H1 (cell line): ENCODE data around the gene GABPB1. TPM values are rescaled to one million over a fixed set of nuclear protein-coding genes. Genes with fewer than 3 reads are reported as not detected.

Source experiments
- CTCF ChIA-PET: fragments of 300-600 bp; sonication (Branson Sonifier 250); formaldehyde crosslinking; loops from one replicate; lab custom pipeline; 2021; ENCODE audit not compliant: partially characterized antibody; lab: Charles Lee
- POLR2A ChIA-PET: fragments of 300-600 bp; sonication (Branson Sonifier 250); formaldehyde crosslinking; loops from one replicate; lab custom pipeline; 2021; ENCODE audit warnings: inconsistent platforms; ENCODE audit not compliant: partially characterized antibody; lab: Charles Lee
- DNase-seq, 2 experiments: peaks; one replicate each; pipeline versions ENCODE4 v3.0.0 to v3.0.0-alpha.2; 2010 to 2022; ENCODE audit warnings: low spot score in 2 of 2, low read depth in 1 of 2, mixed read lengths in 1 of 2
- FAIRE-seq: peaks from 2 replicates; lab custom pipeline; 2011; peaks lifted over from hg19 to GRCh38; lab: Jason Lieb, UNC
- H2AFZ ChIP-seq: 2 replicates; pipeline ENCODE4 v1.8.1; 2012; ENCODE audit warnings: low read length, inconsistent platforms
- H2AK5ac ChIP-seq: 2 replicates; pipeline ENCODE4 v1.6.1; 2013; ENCODE audit warnings: low read depth, low read length
- H2BK120ac ChIP-seq: replicated peaks from 2 replicates; pipeline ENCODE3; 2013; ENCODE audit warnings: low read depth, low read length, inconsistent platforms
- H2BK12ac ChIP-seq: 2 replicates; pipeline ENCODE4 v1.6.1; 2013; ENCODE audit warnings: low read depth, low read length
- H2BK15ac ChIP-seq: 2 replicates; pipeline ENCODE4 v1.6.1; 2013; ENCODE audit warnings: low read length
- H2BK20ac ChIP-seq: 2 replicates; pipeline ENCODE4 v1.6.1; 2013; ENCODE audit warnings: low read length
- H2BK5ac ChIP-seq: 2 replicates; pipeline ENCODE4 v1.6.1; 2013; ENCODE audit warnings: low read depth, low read length
- H3K14ac ChIP-seq: 2 replicates; pipeline ENCODE4 v1.6.1; 2013; ENCODE audit warnings: inconsistent platforms; ENCODE audit not compliant: insufficient read length
- H3K18ac ChIP-seq: 2 replicates; pipeline ENCODE4 v1.6.1; 2013; ENCODE audit warnings: low read length; ENCODE audit errors: extremely low read depth
- H3K23ac ChIP-seq: 2 replicates; pipeline ENCODE4 v1.6.1; 2013; ENCODE audit warnings: inconsistent platforms; ENCODE audit not compliant: insufficient read length
- H3K23me2 ChIP-seq: 2 replicates; pipeline ENCODE4 v1.6.1; 2013; ENCODE audit warnings: low read depth, low read length
- H3K27ac ChIP-seq: 2 replicates; pipeline ENCODE4 v1.6.1; 2011; ENCODE audit warnings: low read depth, low read length, inconsistent platforms
- H3K27me3 ChIP-seq, 4 experiments: replicated peaks in 1 of 4; 1 replicate in 1 of 4; 2 replicates in 3 of 4; pipeline versions ENCODE4 v1.6.1 to v1.8.1; 2011 to 2013; ENCODE audit warnings: low read length in 3 of 4, mild to moderate bottlenecking in 3 of 4, inconsistent platforms in 2 of 4, mixed read lengths in 2 of 4, moderate library complexity in 1 of 4; ENCODE audit not compliant: control insufficient read depth in 3 of 4, insufficient read depth in 3 of 4; ENCODE audit errors: extremely low read depth in 1 of 4
- H3K36me3 ChIP-seq, 4 experiments: 2 replicates each; pipeline versions ENCODE4 v1.6.1 to v1.8.1; 2011 to 2013; ENCODE audit warnings: mild to moderate bottlenecking in 4 of 4, low read length in 3 of 4, moderate library complexity in 2 of 4, control low read depth in 1 of 4, inconsistent platforms in 1 of 4; ENCODE audit not compliant: insufficient read depth in 4 of 4, control insufficient read depth in 2 of 4
- H3K4ac ChIP-seq: replicated peaks from 2 replicates; pipeline ENCODE3; 2013; ENCODE audit warnings: low read length, low read depth, mixed read lengths, inconsistent platforms; ENCODE audit not compliant: insufficient read length
- H3K4me1 ChIP-seq, 4 experiments: replicated peaks in 1 of 4; 1 replicate in 1 of 4; 2 replicates in 3 of 4; pipeline versions ENCODE4 v1.6.1 to v1.8.1; 2011 to 2013; ENCODE audit warnings: low read length in 3 of 4, inconsistent platforms in 2 of 4, mixed read lengths in 1 of 4; ENCODE audit not compliant: insufficient read depth in 4 of 4, control insufficient read depth in 3 of 4
- H3K4me2 ChIP-seq, 2 experiments: 2 replicates each; pipeline versions ENCODE4 v1.6.1 to v1.8.1; 2011 to 2013; ENCODE audit warnings: low read depth in 2 of 2, low read length in 2 of 2, control low read depth in 1 of 2, inconsistent platforms in 1 of 2, mild to moderate bottlenecking in 1 of 2; ENCODE audit not compliant: insufficient read depth in 1 of 2
- H3K4me3 ChIP-seq, 4 experiments: fragments of 200-600, 300-600 bp in 1 of 4; sonication (generic), shearing (Covaris generic), sonication (Bioruptor Twin) in 1 of 4; 2 replicates each; pipeline versions ENCODE4 v1.5.1 to v1.8.1; 2011 to 2016; ENCODE audit warnings: low read length in 4 of 4, low read depth in 3 of 4, control low read depth in 2 of 4, inconsistent platforms in 2 of 4, mild to moderate bottlenecking in 2 of 4, mixed read lengths in 1 of 4, moderate library complexity in 1 of 4; ENCODE audit not compliant: insufficient read depth in 2 of 4; ENCODE audit errors: extremely low read depth in 1 of 4
- H3K56ac ChIP-seq: replicated peaks from 2 replicates; pipeline ENCODE3; 2013; ENCODE audit warnings: low read depth, mild to moderate bottlenecking, mixed read lengths, low read length, inconsistent platforms; ENCODE audit not compliant: insufficient read length
- H3K79me1 ChIP-seq: 2 replicates; pipeline ENCODE4 v1.6.1; 2013; ENCODE audit warnings: low read depth, low read length, control low read depth
- H3K79me2 ChIP-seq, 2 experiments: 2 replicates each; pipeline versions ENCODE4 v1.6.1 to v1.8.1; 2012 to 2013; ENCODE audit warnings: low read length in 2 of 2, mild to moderate bottlenecking in 2 of 2, inconsistent platforms in 1 of 2; ENCODE audit not compliant: insufficient read depth in 2 of 2, control insufficient read depth in 1 of 2
- H3K9ac ChIP-seq, 4 experiments: replicated peaks in 1 of 4; 1 replicate in 1 of 4; 2 replicates in 3 of 4; pipeline versions ENCODE4 v1.6.1 to v1.8.1; 2011 to 2013; ENCODE audit warnings: low read depth in 3 of 4, low read length in 3 of 4, control low read depth in 2 of 4, mild to moderate bottlenecking in 2 of 4, moderate library complexity in 2 of 4, inconsistent platforms in 1 of 4; ENCODE audit errors: extremely low read depth in 1 of 4
- H3K9me3 ChIP-seq, 2 experiments: 2 replicates each; pipeline versions ENCODE4 v1.6.1 to v1.8.1; 2012 to 2013; ENCODE audit warnings: mild to moderate bottlenecking in 2 of 2, moderate library complexity in 2 of 2, control low read depth in 1 of 2, inconsistent platforms in 1 of 2, low read depth in 1 of 2, low read length in 1 of 2, mixed read lengths in 1 of 2; ENCODE audit not compliant: insufficient read depth in 2 of 2
- H4K20me1 ChIP-seq, 2 experiments: replicated peaks in 1 of 2; 2 replicates each; pipeline versions ENCODE3 to v1.8.1; 2011 to 2013; ENCODE audit warnings: inconsistent platforms in 2 of 2, low read length in 2 of 2, mild to moderate bottlenecking in 1 of 2; ENCODE audit not compliant: insufficient read depth in 2 of 2, control insufficient read depth in 1 of 2
- H4K5ac ChIP-seq: 2 replicates; pipeline ENCODE4 v1.6.1; 2013; ENCODE audit warnings: low read length, low read depth, mixed read lengths, inconsistent platforms; ENCODE audit not compliant: insufficient read length
- H4K8ac ChIP-seq: 2 replicates; pipeline ENCODE4 v1.8.0; 2013; ENCODE audit warnings: mild to moderate bottlenecking, moderate library complexity, low read length, inconsistent platforms; ENCODE audit not compliant: insufficient read depth; ENCODE audit errors: extremely low read depth
- H4K91ac ChIP-seq: replicated peaks from 2 replicates; pipeline ENCODE3; 2013; ENCODE audit warnings: low read length, mixed read lengths, inconsistent platforms; ENCODE audit not compliant: insufficient read length
- BACH1 ChIP-seq: IDR thresholded peaks from 2 replicates; pipeline ENCODE4 v1.6.1; 2012; ENCODE audit warnings: low read length, improper control_type of control experiment
- CBX5 ChIP-seq: fragments of 300-800, 300-1000 bp; sonication (generic); IDR thresholded peaks from 2 replicates; pipeline ENCODE4 v1.7.1; 2016; ENCODE audit warnings: antibody characterized with exemption, low read length, low read depth
- CEBPB ChIP-seq: IDR thresholded peaks from 2 replicates; pipeline ENCODE4 v1.6.1; 2012; ENCODE audit warnings: low read depth, low read length
- EZH2 ChIP-seq: fragments of 200-600 bp; sonication (generic); IDR thresholded peaks from 2 replicates; pipeline ENCODE4 v1.7.1; 2012; ENCODE audit warnings: low read depth, mild to moderate bottlenecking, moderate library complexity, low read length, inconsistent platforms; ENCODE audit not compliant: severe bottlenecking
- GABPA ChIP-seq: IDR thresholded peaks from 2 replicates; pipeline ENCODE4 v1.6.1; 2011; ENCODE audit warnings: mild to moderate bottlenecking, low read length, moderate library complexity, borderline replicate concordance; ENCODE audit not compliant: insufficient read depth
- HDAC6 ChIP-seq: IDR thresholded peaks from one replicate; pipeline ENCODE4 v1.7.1; 2012; ENCODE audit warnings: low read depth, mild to moderate bottlenecking, inconsistent platforms, low read length, moderate library complexity
- PHF8 ChIP-seq: fragments of 200-600 bp; sonication (generic); conservative IDR thresholded peaks from 2 replicates; pipeline ENCODE4 v1.7.1; 2012; ENCODE audit warnings: low read depth, mild to moderate bottlenecking, inconsistent platforms, low read length, moderate library complexity
- POLR2AphosphoS5 ChIP-seq: IDR thresholded peaks from 2 replicates; pipeline ENCODE4 v1.6.1; 2011; ENCODE audit warnings: low read depth, low read length
- RNF2 ChIP-seq: fragments of 200-900, 300-1000 bp; sonication (generic); IDR thresholded peaks from 2 replicates; pipeline ENCODE4 v1.7.1; 2016; ENCODE audit warnings: borderline replicate concordance, low read depth, mild to moderate bottlenecking, antibody characterized with exemption, low read length; ENCODE audit not compliant: poor library complexity, severe bottlenecking; ENCODE audit errors: missing control alignments
- SIRT6 ChIP-seq: IDR thresholded peaks from one replicate; pipeline ENCODE4 v1.7.1; 2012; ENCODE audit warnings: low read length, inconsistent platforms
- SIX5 ChIP-seq: IDR thresholded peaks from 2 replicates; pipeline ENCODE4 v1.6.1; 2011; ENCODE audit warnings: mild to moderate bottlenecking, low read depth, low read length
- SP1 ChIP-seq: IDR thresholded peaks from 2 replicates; pipeline ENCODE4 v1.6.1; 2011; ENCODE audit warnings: low read depth, low read length
- SRF ChIP-seq: IDR thresholded peaks from 2 replicates; pipeline ENCODE4 v1.6.1; 2011; ENCODE audit warnings: mild to moderate bottlenecking, low read depth, low read length, moderate library complexity
- TAF7 ChIP-seq: optimal IDR thresholded peaks from 2 replicates; pipeline ENCODE3; 2011; ENCODE audit warnings: low read depth, mild to moderate bottlenecking, inconsistent platforms, low read length, moderate library complexity, borderline replicate concordance
- TCF12 ChIP-seq: IDR thresholded peaks from 2 replicates; pipeline ENCODE4 v1.6.1; 2011; ENCODE audit warnings: low read depth, mild to moderate bottlenecking, low read length
- WGBS, 2 experiments: shearing (Covaris generic) in 1 of 2; methylation state at CpG; one replicate each; pipeline versions ENCODE4 v1.1.6 to v1.1.7; 2013 to 2015; ENCODE audit warnings: low lambda C conversion rate in 2 of 2, mixed read lengths in 2 of 2, inconsistent platforms in 1 of 2, low coverage in 1 of 2, missing lambda C conversion rate in 1 of 2; ENCODE audit not compliant: insufficient replicate concordance in 2 of 2, insufficient coverage in 1 of 2, insufficient read length in 1 of 2; ENCODE audit errors: extremely low coverage in 1 of 2, missing lambda C conversion rate in 1 of 2; 5-methylcytosine and 5-hydroxymethylcytosine counted together
- polyA plus RNA-seq, 7 experiments: library from polyadenylated mRNA; depleted of rRNA in 3 of 7; stranded (reverse) in 5 of 7; unstranded in 2 of 7; fragments of >200 nt in 5 of 7; fragments of 200-250 nt in 2 of 7; gene quantifications; 1 replicate in 5 of 7; 2 replicates in 1 of 7; 4 replicates in 1 of 7; pipeline versions ENCODE4 v1.2.1 to v1.2.3, GENCODE V29; 2011 to 2013; ENCODE audit warnings: missing spikeins in 2 of 7, mixed read lengths in 2 of 7
- total RNA-seq: library from RNA; stranded (reverse); fragmentation: NEBNext Ultra II Directional; extraction: Animal tissue kit (Norgen Biotek cat#: 25700); gene quantifications from 2 replicates; pipeline ENCODE4 v1.2.1, GENCODE V29; 2021

Gene GABPB1
- total and polyA plus RNA-seq, 2 of the 8 experiments (the other 6 are each of a cell fraction or from before 2014, with no cell fraction given) = 24.5 to 32.3 TPM

DNA sequence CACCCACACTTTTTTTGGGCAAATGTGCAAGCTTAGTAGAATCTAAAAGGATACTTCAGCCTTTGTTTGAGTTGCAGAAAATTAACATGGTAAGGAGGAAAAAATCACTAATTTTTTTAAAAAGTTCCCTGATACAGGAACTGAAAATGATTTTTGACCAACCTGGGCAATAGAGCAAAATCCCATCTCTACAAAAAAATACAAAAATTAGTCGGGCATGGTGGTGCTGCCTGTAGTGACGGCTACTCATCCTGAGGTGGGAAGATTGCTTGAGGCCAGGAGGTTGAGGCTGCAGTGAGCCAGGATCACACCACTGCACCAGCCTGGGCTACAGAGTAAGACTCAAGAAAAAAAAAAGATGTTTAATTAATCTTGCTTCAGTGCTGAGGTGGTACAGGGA is 10.6 kb upstream of the GABPB1 start:
- no peak overlapping the region for H3K4ac ChIP-seq
- H3K14ac ChIP-seq = no peak overlapping the region
- peaks cover 2 to 40% (median 11%) of the 10 kb centered on the region in 4 experiments for H3K36me3 ChIP-seq
- POLR2A ChIA-PET = interaction anchor here (1.1 kb wide), 1 partner anchor 10 kb away, joined by 4 read pairs; the partner anchor contains the start of gene GABPB1
- H4K91ac ChIP-seq = no peak overlapping the region
- no peak overlapping the region for H2BK20ac ChIP-seq
- H2AK5ac ChIP-seq = no peak overlapping the region
- no peak for FAIRE-seq
- no peak overlapping the region for H3K9ac ChIP-seq
- H3K4me3 ChIP-seq = no peak overlapping the region
- no peak overlapping the region for H3K23ac ChIP-seq
- no peaks in the 10 kb centered on the region for H3K27me3 ChIP-seq
- H3K79me1 ChIP-seq = no peaks in the 10 kb centered on the region
- H2BK15ac ChIP-seq = no peak overlapping the region
- no peak overlapping the region for H2BK5ac ChIP-seq
- no peaks in the 10 kb centered on the region for H3K9me3 ChIP-seq
- no peak overlapping the region for H3K56ac ChIP-seq
- no peaks in the 10 kb centered on the region for H3K23me2 ChIP-seq
- DNase-seq = no peak
- peaks cover 3 to 7% of the 10 kb centered on the region in 2 experiments for H4K20me1 ChIP-seq
- no peak overlapping the region for H4K5ac ChIP-seq
- no peak overlapping the region for H2BK120ac ChIP-seq
- H3K18ac ChIP-seq = no peak overlapping the region
- 81% methylated on average over 2 of the region's 2 CpGs; no CpG with 5 or more reads in 1 of the 2 experiments for WGBS, 2 experiments
- H2AFZ ChIP-seq = no peak overlapping the region
- H4K8ac ChIP-seq = no peak overlapping the region
- no peaks in the 10 kb centered on the region for H3K4me1 ChIP-seq
- no peak overlapping the region for H3K4me2 ChIP-seq
- no peaks in the 10 kb centered on the region for H3K79me2 ChIP-seq
- no peak overlapping the region for H3K27ac ChIP-seq
- CTCF ChIA-PET = interaction anchor here (0.6 to 0.7 kb wide), 2 partner anchors 73 to 106 kb away, joined by 3 read pairs; no protein-coding TSS in a partner anchor
- H2BK12ac ChIP-seq = no peak overlapping the region
- TF ChIP-seq SRF (no peak), GABPA (no peak), CBX5 (no peak), TAF7 (no peak), SP1 (no peak), SIX5 (no peak), EZH2 (no peak), BACH1 (no peak), RNF2 (no peak), CEBPB (no peak), POLR2AphosphoS5 (no peak), HDAC6 (no peak), SIRT6 (no peak), TCF12 (no peak), PHF8 (no peak)
